A549 (cell line): ENCODE data around the gene LRP1.

Experiments used
- EP300 ChIP-seq, 2 experiments: fragments of >200 bp; sonication (Bioruptor Twin); formaldehyde crosslinking; IDR thresholded peaks; 2 replicates in 1 of 2; 3 replicates in 1 of 2; pipeline ENCODE4 v1.6.1; 2016 to 2017
- ESRRA ChIP-seq: fragments of 150-350 bp; IDR thresholded peaks from 2 replicates; pipeline ENCODE4 v1.6.1; 2014; ENCODE audit warnings: mild to moderate bottlenecking, low read length, borderline replicate concordance
- HDAC2 ChIP-seq: fragments of 200-600 bp; sonication (generic); IDR thresholded peaks from 2 replicates; pipeline ENCODE4 v1.6.1; 2016
- MAFK ChIP-seq: fragments of 450-650 bp; IDR thresholded peaks from 2 replicates; pipeline ENCODE4 v1.6.1; 2014; ENCODE audit not compliant: partially characterized antibody
- NR3C1 ChIP-seq: fragments of >200 bp; sonication (Bioruptor Twin); formaldehyde crosslinking; IDR thresholded peaks from 3 replicates; pipeline ENCODE4 v1.6.1; 2017
- POLR2A ChIP-seq: IDR thresholded peaks from 2 replicates; pipeline ENCODE4 v1.6.1; 2012; ENCODE audit warnings: mild to moderate bottlenecking, low read length
- RAD21 ChIP-seq, 2 experiments: fragments of >200 bp in 1 of 2; sonication (Bioruptor Twin) in 1 of 2; formaldehyde crosslinking in 1 of 2; IDR thresholded peaks in 1 of 2; conservative IDR thresholded peaks in 1 of 2; 2 replicates in 1 of 2; 3 replicates in 1 of 2; pipeline ENCODE4 v1.6.1; 2012 to 2018; ENCODE audit warnings: inconsistent platforms in 1 of 2
- SMC3 ChIP-seq: fragments of >200 bp; sonication (Bioruptor Twin); formaldehyde crosslinking; IDR thresholded peaks from 3 replicates; pipeline ENCODE4 v1.6.1; 2018; ENCODE audit warnings: inconsistent platforms
- TF ChIP-seq, protein P1 (sequence below): IDR thresholded peaks from 2 replicates; pipeline ENCODE4 v1.6.1; 2012
- TF ChIP-seq, protein P2 (sequence below): fragments of >200 bp; sonication (Bioruptor Twin); formaldehyde crosslinking; IDR thresholded peaks from 3 replicates; pipeline ENCODE4 v1.6.1; 2016
- TF ChIP-seq, protein P3 (sequence below): fragments of >200 bp; sonication (Bioruptor Twin); formaldehyde crosslinking; IDR thresholded peaks from 3 replicates; pipeline ENCODE4 v1.5.1; 2016
- TF ChIP-seq, protein P4 (sequence below): IDR thresholded peaks from 2 replicates; pipeline ENCODE4 v1.6.1; 2012

DNA sequence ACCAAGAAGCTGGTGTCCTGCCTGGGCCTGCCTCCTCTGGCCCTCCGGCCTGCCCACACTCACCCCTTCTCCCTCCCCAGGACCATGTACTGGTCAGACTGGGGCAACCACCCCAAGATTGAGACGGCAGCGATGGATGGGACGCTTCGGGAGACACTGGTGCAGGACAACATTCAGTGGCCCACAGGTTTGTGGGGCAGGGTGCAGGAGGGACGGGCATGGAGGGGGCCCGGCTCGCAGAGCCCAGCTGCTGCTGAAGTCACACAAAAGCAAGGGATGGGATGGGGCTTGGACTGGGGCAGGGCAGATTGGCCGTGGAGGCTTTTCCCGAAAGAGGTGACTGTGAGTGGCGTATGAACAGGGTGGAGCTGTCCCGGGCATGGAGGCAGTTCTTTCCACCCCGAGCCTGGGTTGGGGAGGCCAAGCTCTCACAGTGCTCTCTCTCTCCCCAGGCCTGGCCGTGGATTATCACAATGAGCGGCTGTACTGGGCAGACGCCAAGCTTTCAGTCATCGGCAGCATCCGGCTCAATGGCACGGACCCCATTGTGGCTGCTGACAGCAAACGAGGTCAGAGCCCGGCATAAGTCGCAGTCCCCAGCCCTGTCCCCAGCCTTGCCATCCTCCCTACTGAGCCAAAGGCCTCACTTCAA lies 80.5 kb downstream of the LRP1 start:
- TF ChIP-seq, protein P1, sequence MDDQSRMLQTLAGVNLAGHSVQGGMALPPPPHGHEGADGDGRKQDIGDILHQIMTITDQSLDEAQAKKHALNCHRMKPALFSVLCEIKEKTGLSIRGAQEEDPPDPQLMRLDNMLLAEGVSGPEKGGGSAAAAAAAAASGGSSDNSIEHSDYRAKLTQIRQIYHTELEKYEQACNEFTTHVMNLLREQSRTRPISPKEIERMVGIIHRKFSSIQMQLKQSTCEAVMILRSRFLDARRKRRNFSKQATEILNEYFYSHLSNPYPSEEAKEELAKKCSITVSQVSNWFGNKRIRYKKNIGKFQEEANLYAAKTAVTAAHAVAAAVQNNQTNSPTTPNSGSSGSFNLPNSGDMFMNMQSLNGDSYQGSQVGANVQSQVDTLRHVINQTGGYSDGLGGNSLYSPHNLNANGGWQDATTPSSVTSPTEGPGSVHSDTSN: no peak
- TF ChIP-seq, protein P2, sequence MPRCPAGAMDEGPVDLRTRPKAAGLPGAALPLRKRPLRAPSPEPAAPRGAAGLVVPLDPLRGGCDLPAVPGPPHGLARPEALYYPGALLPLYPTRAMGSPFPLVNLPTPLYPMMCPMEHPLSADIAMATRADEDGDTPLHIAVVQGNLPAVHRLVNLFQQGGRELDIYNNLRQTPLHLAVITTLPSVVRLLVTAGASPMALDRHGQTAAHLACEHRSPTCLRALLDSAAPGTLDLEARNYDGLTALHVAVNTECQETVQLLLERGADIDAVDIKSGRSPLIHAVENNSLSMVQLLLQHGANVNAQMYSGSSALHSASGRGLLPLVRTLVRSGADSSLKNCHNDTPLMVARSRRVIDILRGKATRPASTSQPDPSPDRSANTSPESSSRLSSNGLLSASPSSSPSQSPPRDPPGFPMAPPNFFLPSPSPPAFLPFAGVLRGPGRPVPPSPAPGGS: no peak
- no peak for TF ChIP-seq NR3C1
- TF ChIP-seq, protein P3, sequence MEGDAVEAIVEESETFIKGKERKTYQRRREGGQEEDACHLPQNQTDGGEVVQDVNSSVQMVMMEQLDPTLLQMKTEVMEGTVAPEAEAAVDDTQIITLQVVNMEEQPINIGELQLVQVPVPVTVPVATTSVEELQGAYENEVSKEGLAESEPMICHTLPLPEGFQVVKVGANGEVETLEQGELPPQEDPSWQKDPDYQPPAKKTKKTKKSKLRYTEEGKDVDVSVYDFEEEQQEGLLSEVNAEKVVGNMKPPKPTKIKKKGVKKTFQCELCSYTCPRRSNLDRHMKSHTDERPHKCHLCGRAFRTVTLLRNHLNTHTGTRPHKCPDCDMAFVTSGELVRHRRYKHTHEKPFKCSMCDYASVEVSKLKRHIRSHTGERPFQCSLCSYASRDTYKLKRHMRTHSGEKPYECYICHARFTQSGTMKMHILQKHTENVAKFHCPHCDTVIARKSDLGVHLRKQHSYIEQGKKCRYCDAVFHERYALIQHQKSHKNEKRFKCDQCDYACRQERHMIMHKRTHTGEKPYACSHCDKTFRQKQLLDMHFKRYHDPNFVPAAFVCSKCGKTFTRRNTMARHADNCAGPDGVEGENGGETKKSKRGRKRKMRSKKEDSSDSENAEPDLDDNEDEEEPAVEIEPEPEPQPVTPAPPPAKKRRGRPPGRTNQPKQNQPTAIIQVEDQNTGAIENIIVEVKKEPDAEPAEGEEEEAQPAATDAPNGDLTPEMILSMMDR: no peak
- TF ChIP-seq MAFK: no peak
- no peak for TF ChIP-seq SMC3
- TF ChIP-seq RAD21 (conservative IDR thresholded peaks at IDR 0.05 in 1 of 2, IDR thresholded peaks at IDR 0.05 in 1 of 2): no peak
- TF ChIP-seq POLR2A: no peak
- TF ChIP-seq HDAC2: no peak
- no peak for TF ChIP-seq ESRRA
- no peak for TF ChIP-seq EP300 (IDR thresholded peaks at IDR 0.05)
- TF ChIP-seq, protein P4, sequence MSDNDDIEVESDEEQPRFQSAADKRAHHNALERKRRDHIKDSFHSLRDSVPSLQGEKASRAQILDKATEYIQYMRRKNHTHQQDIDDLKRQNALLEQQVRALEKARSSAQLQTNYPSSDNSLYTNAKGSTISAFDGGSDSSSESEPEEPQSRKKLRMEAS: no peak
